ENCODE results near the gene CTTNBP2.

CTTNBP2 gene

DNA sequence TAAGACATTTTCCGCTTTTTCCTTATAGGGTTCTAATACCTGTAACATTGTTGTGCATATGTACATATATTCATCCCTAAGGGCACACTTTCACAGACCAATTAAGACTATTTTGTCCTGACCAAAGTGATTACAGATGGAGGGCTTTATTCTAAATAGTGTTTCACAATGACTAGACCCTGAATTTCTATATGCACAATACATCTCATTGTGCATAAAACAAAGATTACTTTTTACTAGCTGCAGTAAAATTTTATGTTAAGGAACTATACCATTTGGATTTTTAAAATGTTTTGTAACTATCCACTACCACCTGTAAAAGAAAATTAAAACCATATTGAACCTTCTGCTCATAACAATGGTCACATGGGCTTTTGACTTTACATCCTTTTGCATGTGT lies 87.8 kb downstream of the CTTNBP2 start:
- no peak for DNase-seq

DNA sequence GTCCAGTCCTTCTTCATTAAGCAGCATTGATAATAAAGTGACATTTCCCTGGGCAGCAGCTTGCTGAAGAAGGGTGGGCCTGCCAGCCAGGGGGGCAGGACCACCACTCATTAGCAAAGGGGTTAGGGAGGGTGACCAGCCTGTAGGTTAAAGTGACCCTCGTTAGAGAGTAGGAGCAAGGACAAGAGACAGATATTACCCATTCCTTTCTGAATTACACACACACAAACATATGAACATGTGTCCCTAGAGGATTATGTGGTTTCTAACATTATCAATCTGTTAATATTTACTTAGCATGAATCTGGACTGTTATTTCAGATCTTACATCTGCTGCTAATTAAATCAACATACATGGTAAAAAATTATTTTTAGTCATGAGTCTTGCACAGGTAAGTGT lies 88.9 kb downstream of the CTTNBP2 start:
- DNase-seq: no peak

DNA sequence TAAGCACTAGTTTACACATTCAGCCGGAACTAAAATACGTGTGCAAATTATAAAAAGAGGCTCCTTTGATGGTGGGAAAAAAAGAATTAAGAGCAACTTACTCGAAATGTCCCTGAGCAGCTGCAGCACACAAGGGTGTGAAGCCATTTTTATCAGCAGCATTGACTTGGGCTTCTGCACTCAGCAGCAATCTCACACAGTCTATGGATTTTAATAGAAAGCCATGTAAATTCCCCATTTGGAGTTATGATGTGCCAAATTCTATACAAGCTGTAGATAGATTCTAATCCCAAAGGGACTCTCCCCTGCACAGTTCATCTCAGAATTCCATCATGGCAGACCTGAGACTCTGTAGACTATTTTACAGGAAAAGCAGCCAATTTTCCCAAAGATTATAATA lies 90.5 kb downstream of the CTTNBP2 start:
- DNase-seq: no peak

DNA sequence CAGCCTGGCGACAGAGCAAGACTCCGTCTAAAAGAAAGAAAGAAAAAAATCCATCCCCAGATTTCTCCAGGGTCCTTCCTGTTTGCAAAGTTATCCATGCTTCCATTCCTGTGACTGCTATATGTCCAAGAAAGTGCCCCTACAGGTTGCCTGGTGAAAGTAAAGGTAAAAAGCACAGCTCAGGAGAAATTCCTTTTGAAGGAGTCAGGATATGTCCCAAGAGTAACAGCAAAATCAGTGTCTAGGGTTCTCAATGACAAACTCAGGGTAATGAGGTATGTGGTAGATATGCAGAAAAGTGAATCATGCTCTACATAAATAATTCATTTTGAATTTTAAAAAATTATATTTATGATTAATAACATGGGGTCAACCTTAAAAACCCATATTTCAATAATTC lies 91.5 kb downstream of the CTTNBP2 start:
- DNase-seq: no peak

DNA sequence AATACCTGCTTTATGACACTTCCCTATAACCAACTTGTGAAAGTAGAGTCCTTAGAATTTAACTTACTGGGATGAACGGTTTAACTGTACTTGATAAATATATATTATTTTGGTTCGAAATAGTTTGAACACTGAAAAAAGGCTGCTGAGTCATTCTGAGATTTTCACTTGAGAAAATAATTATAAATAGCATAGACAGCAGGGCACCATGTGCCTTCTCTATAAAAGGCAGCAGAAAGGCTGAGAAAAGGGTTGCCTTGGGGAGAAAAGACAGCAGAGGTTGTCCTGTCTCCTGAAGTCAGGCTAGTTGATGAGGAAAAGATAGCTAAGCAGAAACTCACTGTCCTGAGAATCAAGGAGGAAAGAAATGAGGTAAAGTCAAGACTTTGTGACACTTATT lies 92.4 kb downstream of the CTTNBP2 start:
- DNase-seq: no peak

DNA sequence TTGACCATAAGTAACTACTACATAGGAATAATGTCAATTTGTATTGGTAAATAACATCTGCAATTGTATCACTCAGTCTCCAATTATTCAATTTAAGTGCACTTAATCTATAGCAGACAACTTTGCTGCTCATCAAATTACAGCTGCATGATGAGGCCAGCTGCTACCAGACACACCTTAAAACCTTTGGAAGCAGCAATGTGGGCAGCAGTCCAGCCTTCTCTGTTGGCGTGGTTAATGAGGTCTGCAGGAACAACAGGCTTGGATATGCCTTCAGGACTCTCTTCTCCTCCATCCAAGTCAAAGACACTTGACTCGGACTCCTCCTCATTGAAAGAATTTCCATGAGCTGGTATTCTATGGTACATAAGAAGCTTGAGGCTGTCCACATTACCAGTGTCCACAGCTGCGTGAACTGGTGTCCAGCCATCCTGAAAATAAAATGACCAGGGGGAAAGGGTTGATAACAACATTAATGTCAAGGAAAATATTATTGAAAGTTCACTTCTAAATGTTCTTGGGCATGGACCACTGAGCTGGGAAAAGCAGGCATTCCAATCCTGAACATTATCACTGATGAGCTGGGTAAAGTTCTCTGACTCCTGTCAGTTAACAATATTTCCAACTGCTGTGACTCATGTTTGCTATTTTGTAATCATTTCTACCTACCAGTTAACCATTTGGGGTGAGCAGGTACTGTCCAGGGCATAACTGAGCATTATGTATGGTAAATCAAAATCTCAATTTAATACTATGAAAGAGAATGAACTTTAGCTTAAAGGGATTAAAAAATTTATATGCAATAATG lies 95.7 kb downstream of the CTTNBP2 start:
- DNase-seq: no peak

DNA sequence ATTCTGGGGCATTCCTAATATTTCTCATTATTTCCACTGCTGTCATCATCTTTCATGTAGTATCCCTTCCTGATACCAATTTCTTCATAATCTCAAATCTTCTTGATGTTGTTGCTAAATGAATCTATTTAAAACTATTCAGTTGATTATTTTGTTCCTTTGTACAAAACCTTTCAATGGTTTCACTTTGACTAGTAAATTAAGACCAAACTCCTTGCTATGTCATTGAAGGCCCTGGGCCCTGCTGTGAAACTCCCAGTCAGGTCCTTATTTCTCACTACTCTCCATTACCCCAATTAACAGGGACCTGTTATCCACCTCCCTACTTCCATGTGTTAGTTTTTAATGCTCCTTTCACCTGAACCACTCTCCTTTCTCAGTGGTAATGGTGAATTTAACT lies 97.0 kb downstream of the CTTNBP2 start:
- no peak for DNase-seq

DNA sequence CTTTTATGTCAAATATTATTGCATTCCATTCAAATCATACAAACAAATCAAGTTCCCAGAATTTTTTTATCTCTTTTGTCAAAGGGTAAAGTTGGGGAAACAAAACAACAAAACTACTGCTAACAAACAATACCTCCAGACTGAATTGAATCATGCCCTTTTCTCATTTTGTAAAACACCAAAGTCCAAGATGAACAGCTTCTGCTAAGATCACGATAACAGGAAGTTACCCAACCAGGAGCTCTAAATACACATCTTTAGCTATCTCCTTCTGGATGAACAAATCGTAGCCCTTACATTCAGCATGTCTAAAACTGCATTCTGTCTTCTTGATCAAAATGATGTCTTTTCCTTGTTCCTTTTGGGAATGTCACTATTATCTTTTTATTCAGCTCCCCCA lies 97.4 kb downstream of the CTTNBP2 start:
- DNase-seq: no peak

DNA sequence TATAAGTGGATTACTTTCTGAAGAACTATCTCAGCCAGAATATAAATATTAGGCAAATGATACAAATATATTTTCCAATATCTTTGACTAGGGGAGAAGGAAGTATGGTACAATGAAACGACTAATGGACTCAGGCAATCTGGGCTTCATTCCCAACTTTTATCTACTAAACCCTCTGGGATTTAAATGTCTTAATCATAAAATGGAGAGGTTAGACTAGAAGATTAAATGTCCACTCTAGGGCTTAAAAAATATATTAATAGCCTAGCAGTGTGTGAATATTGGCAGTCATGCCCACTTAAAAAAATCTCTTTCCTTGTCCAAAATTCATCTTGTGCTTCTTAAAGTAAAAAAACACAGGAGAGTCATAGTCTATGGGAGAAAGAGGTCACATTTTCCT lies 98.3 kb downstream of the CTTNBP2 start:
- DNase-seq: no peak

DNA sequence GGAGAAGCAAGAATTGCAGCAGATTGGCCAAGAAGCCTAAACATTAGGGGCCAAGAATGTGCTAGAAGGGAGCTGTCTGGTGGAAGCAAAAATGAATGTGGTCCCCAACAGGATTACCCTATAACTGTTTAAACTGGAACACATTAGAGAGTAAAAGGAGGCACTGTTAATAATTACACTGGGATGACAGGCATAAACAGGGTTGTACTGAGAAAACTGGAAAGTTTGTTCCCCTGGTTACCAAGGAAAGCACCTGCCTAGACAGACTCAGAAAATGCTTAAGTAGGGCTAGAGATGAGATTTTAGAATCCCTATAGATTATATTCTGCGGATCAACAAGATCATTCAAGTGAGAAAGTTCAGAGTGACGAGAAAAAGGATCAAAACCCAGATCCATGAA lies 100.8 kb downstream of the CTTNBP2 start:
- no peak for DNase-seq

DNA sequence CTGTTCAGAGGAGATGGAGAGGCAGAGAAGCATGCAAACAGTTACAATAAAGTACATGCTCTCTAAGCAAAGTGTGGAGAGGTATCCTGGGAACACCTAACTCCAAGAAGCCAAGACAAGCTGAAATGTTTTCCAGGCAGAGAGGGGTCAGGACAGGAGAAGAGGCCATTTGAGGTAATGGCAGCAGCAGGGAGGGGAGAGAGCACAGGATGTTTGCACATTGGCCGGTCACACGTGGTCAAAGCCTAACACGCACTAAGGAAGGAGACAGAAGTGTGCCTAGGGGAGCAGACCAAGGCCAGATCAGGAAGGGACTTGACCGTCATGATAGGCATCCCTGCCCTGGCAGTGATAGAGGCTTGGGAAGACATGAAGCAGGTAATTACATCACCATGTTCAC lies 101.5 kb downstream of the CTTNBP2 start:
- no peak for DNase-seq

DNA sequence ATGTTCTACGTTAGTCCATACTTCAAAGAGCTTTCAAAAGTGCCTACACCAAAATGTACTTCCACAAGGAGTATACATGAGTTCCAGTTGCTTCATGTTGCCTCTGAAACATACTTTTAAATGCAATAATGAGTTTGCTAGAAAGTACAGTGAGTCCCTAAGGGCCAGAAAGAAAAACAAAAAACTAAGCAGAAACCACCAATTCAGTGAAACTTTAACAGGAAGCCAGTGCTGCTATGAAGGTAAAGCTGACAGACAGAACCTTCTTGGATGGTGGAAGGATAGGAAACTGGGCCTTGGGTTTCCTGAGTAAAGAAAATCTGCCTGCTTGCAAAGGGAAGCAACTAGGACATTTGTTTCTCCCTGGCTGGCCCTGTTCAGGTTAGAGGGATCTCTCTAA lies 104.2 kb downstream of the CTTNBP2 start:
- DNase-seq: no peak

DNA sequence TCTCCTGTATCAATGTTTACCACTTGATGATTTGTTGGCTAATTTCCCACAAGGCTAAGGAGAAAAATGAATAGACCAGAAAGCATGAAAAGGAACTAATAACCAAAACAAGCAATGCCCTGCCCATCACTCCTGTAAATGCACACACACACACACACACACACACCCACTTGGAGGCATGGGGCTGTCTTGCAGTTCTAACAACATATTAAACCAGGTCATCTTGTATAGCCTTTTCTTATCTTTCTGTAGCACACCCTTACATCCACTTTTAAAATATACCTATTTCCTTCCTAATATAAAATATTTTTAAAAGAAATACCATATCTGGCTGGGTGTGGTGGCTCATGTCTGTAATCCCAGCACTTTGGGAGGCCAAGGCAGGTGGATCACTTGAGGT lies 105.3 kb downstream of the CTTNBP2 start:
- DNase-seq: no peak

DNA sequence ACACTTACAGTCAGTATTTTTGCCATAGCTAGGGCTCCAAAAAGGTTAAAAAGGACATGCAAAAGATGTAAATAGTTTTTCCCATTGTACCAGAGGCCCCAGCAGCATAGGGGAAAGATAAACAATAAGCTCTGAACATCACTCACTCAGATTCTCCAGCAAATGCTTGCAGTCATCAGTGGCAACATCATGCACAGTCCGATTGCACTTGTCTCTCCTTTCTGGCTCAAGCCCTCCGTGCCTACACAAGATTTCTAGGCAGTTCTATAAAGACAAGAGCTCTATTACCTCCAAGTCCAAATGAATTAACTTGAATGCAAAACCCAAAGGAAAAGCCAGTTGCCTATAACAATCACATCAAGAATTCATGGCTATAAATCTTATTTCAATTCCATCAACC lies 106.3 kb downstream of the CTTNBP2 start:
- no peak for DNase-seq

DNA sequence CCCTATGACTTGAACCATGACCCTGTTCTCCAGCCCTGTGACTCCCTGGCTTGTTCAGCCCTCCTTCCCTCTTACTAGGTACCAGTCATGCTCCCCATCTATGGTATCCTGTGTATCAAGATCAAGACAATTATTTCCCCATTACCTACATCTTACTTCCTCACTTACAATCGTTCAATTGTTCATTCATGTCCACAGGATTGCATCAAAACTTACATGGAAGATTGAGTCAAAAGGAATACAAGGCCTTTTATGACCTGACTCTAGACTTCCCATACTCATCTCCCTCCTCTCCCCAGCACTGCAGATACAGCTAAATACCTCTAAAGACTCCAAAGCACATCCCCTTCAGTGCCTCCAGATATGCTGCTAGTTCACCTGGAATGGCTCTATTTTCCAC lies 109.2 kb downstream of the CTTNBP2 start:
- DNase-seq: no peak

DNA sequence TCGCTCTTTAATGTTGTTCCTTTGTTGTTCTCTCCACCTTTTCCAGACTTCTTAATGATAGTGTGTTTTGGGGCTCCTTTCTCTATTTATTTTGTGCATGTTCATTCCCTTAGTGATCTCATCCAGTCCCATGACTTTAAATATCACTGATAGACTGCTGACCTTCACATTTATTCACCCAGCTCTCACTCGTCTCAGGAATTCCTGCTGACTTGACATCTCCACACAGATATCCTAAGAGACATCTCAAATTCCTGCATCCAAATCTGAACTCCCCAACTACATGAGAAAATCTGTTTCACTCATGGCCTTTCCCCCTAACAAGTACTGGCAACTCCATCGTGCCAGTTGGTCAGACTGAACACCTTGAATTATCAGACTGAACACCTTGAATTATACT lies 111.2 kb downstream of the CTTNBP2 start:
- DNase-seq: no peak

DNA sequence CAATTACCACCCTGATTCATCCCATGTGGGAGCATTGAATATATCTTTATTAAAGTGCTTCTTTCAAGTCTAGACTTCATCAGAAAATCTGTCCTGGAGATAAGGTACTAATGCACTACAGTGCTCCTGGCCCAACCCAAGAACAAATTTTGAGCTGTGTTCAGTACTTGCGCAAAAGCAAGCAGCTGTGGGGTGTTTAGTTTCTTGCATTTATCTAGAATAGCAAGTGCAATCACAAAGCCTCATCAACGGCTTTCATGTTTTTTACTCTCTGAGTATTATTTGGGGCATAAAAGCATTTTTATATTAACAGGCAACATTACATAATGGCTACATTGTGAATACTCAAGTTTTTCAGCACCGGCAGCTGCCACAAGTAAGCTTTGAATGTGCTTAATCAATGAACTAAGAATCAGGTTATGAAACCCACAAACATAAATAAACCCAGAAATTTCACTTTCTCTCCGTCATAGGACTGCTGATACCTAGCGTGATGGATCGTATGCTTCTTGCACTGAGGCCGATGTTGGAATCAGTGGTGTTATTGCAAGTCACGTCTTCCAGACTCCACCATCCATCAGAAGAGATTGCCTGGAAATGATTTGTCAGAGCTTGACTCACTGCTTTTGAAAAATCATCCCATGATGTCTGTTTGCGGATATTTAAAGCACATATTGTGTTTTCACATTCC lies 113.1 kb downstream of the CTTNBP2 start:
- DNase-seq: peak in 1 of 14 donors; percentile 44

DNA sequence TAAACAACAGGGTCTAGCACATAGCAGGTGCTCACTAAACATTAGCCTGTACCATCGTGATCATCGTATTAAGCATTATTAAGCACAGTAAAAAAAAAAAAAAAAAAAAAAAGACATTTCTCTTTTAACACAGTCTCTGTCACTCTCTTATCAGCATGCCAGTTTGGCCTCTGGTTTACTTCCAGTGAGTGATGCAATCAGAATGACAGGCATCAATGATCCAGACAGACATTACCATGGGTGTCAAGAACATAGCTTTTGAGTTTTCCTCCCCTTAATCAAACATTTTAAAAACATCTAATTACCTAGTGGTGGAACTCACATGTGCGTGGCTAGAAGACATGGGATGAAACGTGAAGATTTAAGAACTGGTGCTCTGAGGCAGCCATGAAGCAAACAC lies 115.8 kb downstream of the CTTNBP2 start:
- no peak for DNase-seq

DNA sequence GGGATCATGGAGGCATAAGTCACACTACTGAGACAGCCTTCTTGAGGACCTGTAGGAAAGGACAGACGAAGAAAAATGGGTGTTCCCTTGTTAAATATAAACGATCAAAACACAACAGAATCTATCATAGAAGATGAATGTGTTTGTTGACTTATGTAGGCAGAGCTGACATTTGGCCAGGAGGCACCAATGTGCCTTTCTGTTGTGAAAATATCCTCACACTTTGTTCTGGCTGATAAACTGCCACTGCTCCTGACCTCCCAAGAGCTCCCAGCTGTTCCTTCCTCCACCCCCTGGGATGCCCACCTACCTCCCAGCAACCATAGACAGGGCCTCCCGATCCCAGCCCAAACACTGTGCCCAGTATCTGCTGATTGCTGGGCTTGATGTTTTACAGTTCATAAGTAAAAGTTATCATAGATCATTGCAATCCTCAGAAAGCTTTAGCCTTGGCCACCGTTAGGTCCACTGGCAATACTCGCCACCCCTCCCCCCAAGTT lies 116.6 kb downstream of the CTTNBP2 start:
- no peak for DNase-seq

DNA sequence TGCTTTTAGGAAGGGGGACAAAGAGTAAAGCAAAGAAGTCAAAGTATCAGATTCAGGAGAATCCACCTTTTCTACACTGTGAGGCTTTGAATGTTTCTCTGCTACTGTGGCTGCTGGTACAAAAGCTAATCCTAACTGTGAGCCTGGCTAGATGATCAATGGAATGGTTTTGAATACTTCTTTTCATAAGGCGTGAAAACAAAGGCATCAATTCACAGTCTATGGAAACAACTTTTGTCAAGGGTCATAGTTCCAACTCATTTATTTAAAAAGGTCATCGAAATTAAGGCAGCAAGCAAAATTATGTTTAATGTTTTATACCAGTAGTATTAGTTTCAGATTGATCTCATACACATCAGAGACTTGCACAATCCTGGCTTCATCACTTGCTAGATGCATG lies 118.1 kb downstream of the CTTNBP2 start:
- no peak for DNase-seq

DNA sequence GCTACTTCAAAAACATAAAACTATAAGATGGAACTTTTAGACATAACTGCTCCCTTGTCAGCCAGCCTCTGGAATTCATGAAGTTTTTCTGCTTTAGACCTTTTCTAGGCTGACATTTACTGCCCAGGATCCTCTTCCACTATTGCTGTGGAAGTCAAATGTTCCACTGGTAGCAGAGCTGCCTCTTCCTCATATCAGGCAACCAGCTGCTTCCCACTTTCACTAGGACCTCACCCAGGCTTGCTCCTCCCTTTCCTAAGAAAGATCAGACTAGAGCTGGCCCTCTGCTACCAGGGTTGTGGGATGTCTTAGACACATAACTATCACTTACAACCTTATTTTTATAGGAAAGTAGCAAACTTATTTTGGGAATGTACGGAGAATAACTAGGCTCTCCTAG lies 121.5 kb downstream of the CTTNBP2 start:
- peak in 1 of 14 donors; percentile 26 for DNase-seq

DNA sequence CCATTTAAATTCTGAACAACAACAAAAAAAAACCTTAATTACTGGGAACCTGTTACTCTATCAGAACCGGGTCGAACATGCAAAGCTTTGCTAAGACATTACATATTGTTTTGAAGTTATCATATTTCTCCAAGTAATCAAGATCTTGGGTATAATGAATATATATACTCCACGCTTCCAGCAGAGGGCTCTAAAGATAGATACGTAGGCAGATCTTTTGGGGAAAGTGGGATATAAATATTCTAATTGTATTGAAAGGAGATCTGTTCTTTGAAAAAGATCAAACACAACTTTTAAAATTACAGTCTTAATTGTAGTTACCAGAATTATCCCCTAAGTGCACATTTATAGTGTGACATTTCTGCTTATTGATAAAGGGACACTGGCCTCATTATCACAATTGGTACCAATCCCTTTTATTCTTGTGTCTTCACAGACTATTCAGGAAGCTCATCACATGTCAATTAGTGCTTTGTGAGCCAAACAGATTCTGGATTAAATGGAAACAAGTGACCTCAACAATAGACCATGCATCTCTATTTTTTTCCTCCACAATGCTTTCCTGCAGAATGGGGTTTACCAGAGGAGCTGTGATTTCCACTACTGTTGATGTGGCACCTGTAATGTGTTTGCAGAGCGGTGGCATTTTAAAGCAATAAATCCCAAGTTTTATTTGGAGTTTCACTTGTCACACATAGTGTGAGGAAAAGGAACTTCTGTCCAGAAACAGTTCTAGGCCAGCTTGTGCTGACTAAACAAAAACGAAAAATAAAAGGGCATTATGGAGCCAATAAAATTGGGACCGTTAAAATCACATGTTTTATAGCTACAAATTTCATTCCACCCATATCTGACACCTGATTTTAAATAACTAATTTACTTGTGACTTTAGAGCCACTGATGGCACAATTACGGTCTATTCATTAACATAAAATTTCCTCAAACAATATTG lies 122.4 kb downstream of the CTTNBP2 start:
- DNase-seq: peak in 1 of 14 donors; percentile 51

DNA sequence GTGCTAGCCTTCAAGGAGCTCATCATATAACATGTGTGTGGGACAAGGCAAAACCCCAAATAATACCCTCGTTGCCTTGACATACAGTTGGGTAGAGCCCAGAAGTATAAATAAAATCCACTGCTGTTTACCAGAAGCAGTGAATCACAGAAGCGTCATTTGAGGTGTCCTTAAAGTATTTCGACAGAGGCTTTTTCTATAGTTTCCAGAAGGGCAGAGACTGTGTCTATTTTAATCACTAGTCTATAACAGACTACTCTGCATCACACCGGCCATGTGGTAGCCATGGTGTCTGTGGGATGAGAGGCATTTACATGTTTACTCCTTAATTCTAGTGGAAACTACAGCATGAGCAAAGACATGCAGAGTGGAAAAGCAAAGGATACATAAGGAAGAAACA lies 131.3 kb downstream of the CTTNBP2 start:
- DNase-seq: no peak
